B cell (primary cell): Measurements from ENCODE around the gene FBH1. TPM values are rescaled to one million over a fixed set of nuclear protein-coding genes. Genes with fewer than 3 reads are reported as not detected.
"Not testable (repeated sequence)": the region's sequence is repeated elsewhere in the genome, so short reads cannot be mapped to it uniquely, and the experiment has no call there.

Experiments
- ATAC-seq: fragments of 200-7000 bp; cut with Tn5 transposase; one replicate; pipeline ENCODE4 v1.10.0; 2021; ENCODE audit warnings: low read depth, mild to moderate bottlenecking, moderate number of reproducible peaks, moderate library complexity
- CTCF ChIA-PET: fragments of 350-600 bp; sonication (Branson Sonifier 250); formaldehyde crosslinking; loops from one replicate; lab custom pipeline; 2021; ENCODE audit warnings: antibody characterized with exemption, inconsistent platforms; lab: Charles Lee
- POLR2A ChIA-PET: fragments of 350-600 bp; sonication (Branson Sonifier 250); formaldehyde crosslinking; loops from one replicate; lab custom pipeline; 2021; ENCODE audit warnings: antibody characterized with exemption; lab: Charles Lee
- DNase-seq: peaks from one replicate; pipeline ENCODE4 v3.0.0; 2013
- H2AFZ ChIP-seq: 2 replicates; pipeline ENCODE4 v1.6.1; 2012; ENCODE audit warnings: mild to moderate bottlenecking, low read depth, low read length; ENCODE audit not compliant: insufficient read depth, poor library complexity, severe bottlenecking
- H3K27ac ChIP-seq, 2 donors: 1 replicate in 1 of 2; 2 replicates in 1 of 2; pipeline ENCODE4 v1.5.1; 2012 to 2013; ENCODE audit warnings: low read length in 2 of 2, mild to moderate bottlenecking in 2 of 2, moderate library complexity in 1 of 2
- H3K27me3 ChIP-seq, 4 experiments: fragments of 200-600 bp in 1 of 4; sonication (generic) in 1 of 4; replicated peaks in 1 of 4; 1 replicate in 2 of 4; 2 replicates in 2 of 4; pipeline versions ENCODE4 v1.6.1 to v1.7.0; 2013 to 2016; ENCODE audit warnings: low read length in 3 of 4, mild to moderate bottlenecking in 2 of 4, mixed read lengths in 1 of 4, moderate library complexity in 1 of 4; ENCODE audit not compliant: insufficient read depth in 4 of 4, control insufficient read depth in 3 of 4; ENCODE audit errors: control extremely low read depth in 1 of 4
- H3K36me3 ChIP-seq, 2 experiments: replicated peaks in 1 of 2; 1 replicate in 1 of 2; 2 replicates in 1 of 2; pipeline versions ENCODE4 v1.6.1 to v1.7.1; 2013; ENCODE audit warnings: low read length in 1 of 2; ENCODE audit not compliant: insufficient read depth in 2 of 2, control insufficient read depth in 1 of 2; ENCODE audit errors: control extremely low read depth in 1 of 2, extremely low read depth in 1 of 2
- H3K4me1 ChIP-seq, 2 donors: fragments of 200-600 bp in 1 of 2; sonication (generic) in 1 of 2; 1 replicate in 1 of 2; 2 replicates in 1 of 2; pipeline versions ENCODE4 v1.5.1 to v1.6.1; 2013 to 2017; ENCODE audit warnings: low read length in 2 of 2; ENCODE audit not compliant: control insufficient read depth in 2 of 2, insufficient read depth in 2 of 2
- H3K4me2 ChIP-seq: replicated peaks from 2 replicates; pipeline ENCODE3; 2012; ENCODE audit warnings: mild to moderate bottlenecking, low read depth, low read length; ENCODE audit not compliant: poor library complexity, severe bottlenecking
- H3K4me3 ChIP-seq, 5 experiments: fragments of 200-600 bp in 1 of 5; sonication (generic) in 1 of 5; 1 replicate in 3 of 5; 2 replicates in 2 of 5; pipeline versions ENCODE4 v1.5.1 to v1.7.0; 2011 to 2016; ENCODE audit warnings: low read length in 4 of 5, mild to moderate bottlenecking in 4 of 5, low read depth in 2 of 5, control low read depth in 1 of 5, moderate library complexity in 1 of 5; ENCODE audit not compliant: insufficient read depth in 1 of 5; ENCODE audit errors: control extremely low read depth in 1 of 5, extremely low read depth in 1 of 5
- H3K79me2 ChIP-seq: fragments of 200-600 bp; sonication (generic); one replicate; pipeline ENCODE4 v1.6.0; 2016; ENCODE audit warnings: low read length; ENCODE audit not compliant: control insufficient read depth, insufficient read depth
- H3K9ac ChIP-seq: fragments of 200-600 bp; sonication (generic); 2 replicates; pipeline ENCODE4 v1.6.1; 2017; ENCODE audit warnings: mild to moderate bottlenecking, low read length, moderate library complexity
- H3K9me3 ChIP-seq, 3 donors: one replicate each; pipeline versions ENCODE4 v1.6.1 to v1.7.1; 2013; ENCODE audit warnings: low read length in 2 of 3; ENCODE audit not compliant: control insufficient read depth in 2 of 3, insufficient read depth in 1 of 3; ENCODE audit errors: control extremely low read depth in 1 of 3
- H4K20me1 ChIP-seq: 2 replicates; pipeline ENCODE4 v1.6.0; 2012; ENCODE audit warnings: mild to moderate bottlenecking, low read length; ENCODE audit not compliant: insufficient read depth, control insufficient read depth, poor library complexity, severe bottlenecking
- H3K27ac Mint-ChIP-seq: one replicate; pipeline ENCODE4 v1.8.0; 2021; ENCODE audit warnings: mixed read lengths
- H3K27me3 Mint-ChIP-seq: one replicate; pipeline ENCODE4 v1.8.0; 2021; ENCODE audit warnings: mixed read lengths
- H3K4me1 Mint-ChIP-seq: one replicate; pipeline ENCODE4 v1.8.0; 2021; ENCODE audit warnings: mixed read lengths
- H3K4me3 Mint-ChIP-seq: one replicate; pipeline ENCODE4 v1.8.0; 2021; ENCODE audit warnings: mixed read lengths
- H3K9me3 Mint-ChIP-seq: one replicate; pipeline ENCODE4 v1.8.0; 2022; ENCODE audit warnings: mixed read lengths; ENCODE audit not compliant: insufficient read depth
- EZH2 ChIP-seq: IDR thresholded peaks from 2 replicates; pipeline ENCODE4 v1.6.1; 2012; ENCODE audit warnings: borderline replicate concordance, low read depth, mild to moderate bottlenecking, moderate library complexity, low read length; ENCODE audit not compliant: insufficient read depth, poor library complexity, severe bottlenecking
- WGBS: methylation state at CpG from one replicate; pipeline ENCODE4 v1.1.5; 2013; ENCODE audit warnings: missing lambda C conversion rate; ENCODE audit not compliant: insufficient coverage; 5-methylcytosine and 5-hydroxymethylcytosine counted together
- intact Hi-C: fragments of 100-400 bp; cut with micrococcal nuclease; formaldehyde crosslinking; loops from one replicate; pipeline ENCODE4 v1.10.0; 2022
- polyA plus RNA-seq: library from polyadenylated mRNA; depleted of rRNA; stranded (reverse); fragments of >200 nt; gene quantifications from 2 replicates; pipeline ENCODE4 v1.2.3, GENCODE V29; 2012
- total RNA-seq, 2 donors: library from RNA; stranded (reverse); fragments of 120-200 nt in 1 of 2; gene quantifications; 1 replicate in 1 of 2; 2 replicates in 1 of 2; pipeline versions ENCODE4 v1.2.3 to v1.2.4, GENCODE V29; 2013 to 2022
- TF ChIP-seq, protein P1 (sequence below): fragments of 200-600 bp; IDR thresholded peaks from one replicate; pipeline ENCODE4 v1.8.0; 2022; ENCODE audit warnings: antibody characterized with exemption, mild to moderate bottlenecking

The FBH1 gene
- total and polyA plus RNA-seq, 2 donors (not counting 1 experiment from before 2014, with no cell fraction given), result 86.4 to 129 TPM

DNA sequence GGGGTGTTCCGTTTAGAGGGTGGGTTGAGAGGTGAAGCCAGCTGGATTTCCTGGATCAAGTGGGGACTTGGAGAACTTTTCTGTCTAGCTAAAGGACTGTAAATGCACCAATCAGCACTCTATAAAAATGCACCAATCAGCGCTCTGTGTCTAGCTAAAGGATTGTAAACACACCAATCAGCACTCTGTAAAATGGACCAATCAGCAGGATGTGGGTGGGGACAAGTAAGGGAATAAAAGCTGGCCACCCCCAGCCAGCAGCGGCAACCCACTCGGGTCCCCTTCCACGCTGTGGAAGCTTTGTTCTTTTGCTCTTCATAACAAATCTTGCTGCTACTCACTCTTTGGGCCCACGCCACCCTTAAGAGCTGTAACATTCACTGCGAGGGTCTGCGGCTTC is 21.7 kb upstream of the FBH1 start:
- Histone ChIP-seq H3K79me2 (peaks cover 24% of the 10 kb centered on the region), H3K4me1 (peaks cover 19 to 30% of the 10 kb centered on the region in 2 donors)
- H3K27me3 ChIP-seq, H3K9me3 ChIP-seq, H2AFZ ChIP-seq, H3K4me2 ChIP-seq, DNase-seq, intact Hi-C loops, H3K36me3 ChIP-seq, H4K20me1 ChIP-seq, H3K27me3 Mint-ChIP-seq, H3K27ac Mint-ChIP-seq, H3K4me3 Mint-ChIP-seq, H3K27ac ChIP-seq, H3K9me3 Mint-ChIP-seq, H3K4me3 ChIP-seq, ATAC-seq, H3K9ac ChIP-seq: not testable (repeated sequence)
- ChIA-PET POLR2A (interaction anchor here (0.6 kb wide), 1 partner anchor 80 kb away, joined by 3 read pairs; no protein-coding TSS in a partner anchor), CTCF (interaction anchor here (0.6 to 3.0 kb wide), 4 partner anchors 16 to 140 kb away, joined by 3 to 16 read pairs (median 6); no protein-coding TSS in a partner anchor)
- H3K4me1 Mint-ChIP-seq, result peaks cover 35% of the 10 kb centered on the region
- 100% methylated on average over 4 of the region's 8 CpGs for WGBS

GRCh38 chr10:5869156-5869555 is 20.9 kb upstream of the FBH1 start:
- H3K27ac ChIP-seq, result no peak overlapping the region
- H3K4me1 Mint-ChIP-seq, result peaks cover 43% of the 10 kb centered on the region
- H4K20me1 ChIP-seq, result no peaks in the 10 kb centered on the region
- H3K36me3 ChIP-seq, result no peaks in the 10 kb centered on the region
- no peak overlapping the region for H3K4me3 Mint-ChIP-seq
- H3K4me3 ChIP-seq, result no peak overlapping the region
- TF ChIP-seq EZH2, result no peak
- TF ChIP-seq, protein P1, sequence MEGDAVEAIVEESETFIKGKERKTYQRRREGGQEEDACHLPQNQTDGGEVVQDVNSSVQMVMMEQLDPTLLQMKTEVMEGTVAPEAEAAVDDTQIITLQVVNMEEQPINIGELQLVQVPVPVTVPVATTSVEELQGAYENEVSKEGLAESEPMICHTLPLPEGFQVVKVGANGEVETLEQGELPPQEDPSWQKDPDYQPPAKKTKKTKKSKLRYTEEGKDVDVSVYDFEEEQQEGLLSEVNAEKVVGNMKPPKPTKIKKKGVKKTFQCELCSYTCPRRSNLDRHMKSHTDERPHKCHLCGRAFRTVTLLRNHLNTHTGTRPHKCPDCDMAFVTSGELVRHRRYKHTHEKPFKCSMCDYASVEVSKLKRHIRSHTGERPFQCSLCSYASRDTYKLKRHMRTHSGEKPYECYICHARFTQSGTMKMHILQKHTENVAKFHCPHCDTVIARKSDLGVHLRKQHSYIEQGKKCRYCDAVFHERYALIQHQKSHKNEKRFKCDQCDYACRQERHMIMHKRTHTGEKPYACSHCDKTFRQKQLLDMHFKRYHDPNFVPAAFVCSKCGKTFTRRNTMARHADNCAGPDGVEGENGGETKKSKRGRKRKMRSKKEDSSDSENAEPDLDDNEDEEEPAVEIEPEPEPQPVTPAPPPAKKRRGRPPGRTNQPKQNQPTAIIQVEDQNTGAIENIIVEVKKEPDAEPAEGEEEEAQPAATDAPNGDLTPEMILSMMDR, result no peak
- CTCF ChIA-PET, result interaction anchor here (1.1 to 3.4 kb wide), 5 partner anchors 16 to 58 kb away, joined by 3 to 16 read pairs (median 9); partner anchors contain the start of gene GDI2
- H2AFZ ChIP-seq, result no peak overlapping the region
- ATAC-seq (no peak), DNase-seq (no peak)
- peaks cover 28% of the 10 kb centered on the region for H3K79me2 ChIP-seq
- WGBS, result 85% methylated on average over 1 of the region's 3 CpGs
- intact Hi-C loops, result no loop called here
- peaks cover 0 to 3% (median 0%) of the 10 kb centered on the region in 3 donors for H3K9me3 ChIP-seq
- POLR2A ChIA-PET, result interaction anchor here (0.6 kb wide), 1 partner anchor 9 kb away, joined by 3 read pairs; no protein-coding TSS in a partner anchor
- peaks cover 23 to 33% of the 10 kb centered on the region in 2 donors for H3K4me1 ChIP-seq
- no peak overlapping the region for H3K9ac ChIP-seq
- no peaks in the 10 kb centered on the region for H3K27me3 ChIP-seq
- no peak overlapping the region for H3K4me2 ChIP-seq
- H3K27me3 Mint-ChIP-seq, result no peaks in the 10 kb centered on the region
- H3K9me3 Mint-ChIP-seq, result no peaks in the 10 kb centered on the region
- H3K27ac Mint-ChIP-seq, result no peak overlapping the region
